Activated B cell treated with CpG ODN at 0.5 μM for 24 hours (primary cell): Measurements from ENCODE around the gene C22orf15. TPM values are rescaled to one million over a fixed set of nuclear protein-coding genes. Genes with fewer than 3 reads are reported as not detected.
"Not testable (repeated sequence)": the region's sequence is repeated elsewhere in the genome, so short reads cannot be mapped to it uniquely, and the experiment has no call there.

Experiments used
- ATAC-seq: fragments of 200-7000 bp; cut with Tn5 transposase; one replicate; pipeline ENCODE4 v1.10.0; 2021; ENCODE audit warnings: low read depth, mild to moderate bottlenecking, moderate library complexity
- CTCF ChIA-PET: fragments of 350-600 bp; sonication (Branson Sonifier 250); formaldehyde crosslinking; loops from one replicate; lab custom pipeline; 2021; ENCODE audit warnings: antibody characterized with exemption; lab: Charles Lee
- POLR2A ChIA-PET: fragments of 350-600 bp; sonication (Branson Sonifier 250); formaldehyde crosslinking; loops from one replicate; lab custom pipeline; 2021; ENCODE audit warnings: antibody characterized with exemption; lab: Charles Lee
- DNase-seq: peaks from one replicate; pipeline ENCODE4 v3.0.0; 2022
- H3K27ac Mint-ChIP-seq: one replicate; pipeline ENCODE4 v1.8.0; 2020; ENCODE audit warnings: mixed read lengths
- H3K27me3 Mint-ChIP-seq: one replicate; pipeline ENCODE4 v1.8.0; 2021; ENCODE audit warnings: mixed read lengths
- H3K36me3 Mint-ChIP-seq: one replicate; pipeline ENCODE4 v1.8.0; 2021; ENCODE audit warnings: low read depth, mixed read lengths
- H3K4me1 Mint-ChIP-seq: one replicate; pipeline ENCODE4 v1.8.0; 2021; ENCODE audit warnings: mixed read lengths
- H3K4me3 Mint-ChIP-seq: one replicate; pipeline ENCODE4 v1.8.0; 2020; ENCODE audit warnings: mild to moderate bottlenecking, mixed read lengths
- H3K9me3 Mint-ChIP-seq: one replicate; pipeline ENCODE4 v1.8.0; 2020; ENCODE audit warnings: mixed read lengths
- CTCF ChIP-seq: fragments of 200-600 bp; IDR thresholded peaks from one replicate; pipeline ENCODE4 v1.8.0; 2022; ENCODE audit warnings: antibody characterized with exemption, mild to moderate bottlenecking
- intact Hi-C: fragments of 100-400 bp; cut with micrococcal nuclease; formaldehyde crosslinking; loops from one replicate; pipeline ENCODE4 v1.15.1; 2024
- total RNA-seq: library from RNA; stranded (reverse); gene quantifications from 2 replicates; pipeline ENCODE4 v1.2.3, GENCODE V29; 2022

C22orf15 gene
- total RNA-seq, 1 donor from 2014 or later = 0.31 TPM

GRCh38 chr22:23722724-23723123 lies 40.1 kb upstream of the C22orf15 start:
- TF ChIP-seq CTCF = no peak
- no peak overlapping the region for H3K4me3 Mint-ChIP-seq
- ATAC-seq (no peak), DNase-seq (no peak)
- intact Hi-C loops = no loop called here
- H3K27ac Mint-ChIP-seq = no peak overlapping the region
- H3K9me3 Mint-ChIP-seq = no peaks in the 10 kb centered on the region
- peaks cover 5% of the 10 kb centered on the region for H3K27me3 Mint-ChIP-seq
- no peaks in the 10 kb centered on the region for H3K36me3 Mint-ChIP-seq
- no peaks in the 10 kb centered on the region for H3K4me1 Mint-ChIP-seq
- ChIA-PET POLR2A (no interaction called here), CTCF (no interaction called here)

DNA sequence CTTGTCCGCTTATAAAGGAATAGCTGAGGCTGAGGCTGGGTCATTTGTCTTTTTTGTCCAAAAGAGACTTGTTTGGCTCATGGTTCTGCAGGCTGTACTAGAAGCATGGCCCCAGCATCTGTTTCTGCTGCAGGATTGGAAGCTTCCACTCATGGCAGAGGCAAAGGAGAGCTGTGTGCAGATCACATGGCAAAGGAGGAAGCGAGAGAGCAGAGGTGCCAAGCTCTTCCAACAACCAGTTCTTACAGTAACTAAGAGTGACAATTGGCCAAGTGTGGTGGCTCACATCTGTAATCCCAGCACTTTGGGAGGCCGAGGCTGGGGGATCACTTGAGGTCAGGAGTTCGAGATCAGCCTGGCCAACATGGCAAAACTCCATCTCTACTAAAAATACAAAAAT lies 34.7 kb upstream of the C22orf15 start:
- POLR2A ChIA-PET, intact Hi-C loops, DNase-seq, H3K27ac Mint-ChIP-seq, H3K4me3 Mint-ChIP-seq, ATAC-seq, H3K4me1 Mint-ChIP-seq, H3K9me3 Mint-ChIP-seq, CTCF ChIA-PET, H3K36me3 Mint-ChIP-seq, H3K27me3 Mint-ChIP-seq: not testable (repeated sequence)

DNA sequence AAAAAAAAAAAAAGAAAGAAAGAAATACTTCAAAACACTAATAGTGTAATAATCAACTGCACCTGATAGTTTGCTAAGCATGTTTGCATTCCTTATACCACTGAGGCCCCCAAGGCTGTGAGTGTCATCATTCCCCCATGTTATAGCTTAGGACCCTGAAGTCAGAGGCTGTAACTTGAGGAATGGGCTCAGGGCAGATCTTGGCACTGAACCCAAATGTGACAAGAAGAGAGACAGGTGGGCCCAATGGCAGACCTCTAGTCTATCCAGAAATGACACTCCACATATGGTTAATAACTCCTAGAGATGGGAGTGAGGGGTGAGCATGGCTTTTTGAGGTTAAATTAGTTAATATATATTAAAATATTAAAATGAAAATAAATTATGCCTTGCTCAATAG lies 25.1 kb upstream of the C22orf15 start:
- no peaks in the 10 kb centered on the region for H3K27me3 Mint-ChIP-seq
- H3K9me3 Mint-ChIP-seq = no peaks in the 10 kb centered on the region
- H3K4me3 Mint-ChIP-seq = no peak overlapping the region
- no peaks in the 10 kb centered on the region for H3K4me1 Mint-ChIP-seq
- H3K36me3 Mint-ChIP-seq = no peaks in the 10 kb centered on the region
- ATAC-seq (no peak), DNase-seq (no peak)
- no peak overlapping the region for H3K27ac Mint-ChIP-seq
- intact Hi-C loops = no loop called here
- POLR2A ChIA-PET = interaction anchor here (0.7 to 3.0 kb wide), 2 partner anchors 14 to 637 kb away, joined by 9 to 11 read pairs; partner anchors contain the start of gene ZNF70
- CTCF ChIA-PET = interaction anchor here (3.5 kb wide), 1 partner anchor 111 kb away, joined by 18 read pairs; no protein-coding TSS in a partner anchor
- TF ChIP-seq CTCF = no peak

- ChIA-PET CTCF (no interaction called here), POLR2A (no interaction called here)
- peaks cover 22% of the 10 kb centered on the region for H3K36me3 Mint-ChIP-seq
- peaks cover 7% of the 10 kb centered on the region for H3K4me1 Mint-ChIP-seq
- no peaks in the 10 kb centered on the region for H3K27me3 Mint-ChIP-seq
- intact Hi-C loops = no loop called here
- H3K4me3 Mint-ChIP-seq = no peak overlapping the region
- DNase-seq (no peak), ATAC-seq (no peak)
- H3K27ac Mint-ChIP-seq = no peak overlapping the region
- no peak for TF ChIP-seq CTCF
- H3K9me3 Mint-ChIP-seq = peaks cover 4% of the 10 kb centered on the region
Observed at GRCh38 chr22:23742505-23743264, 20.1 kb upstream of the C22orf15 start.

DNA sequence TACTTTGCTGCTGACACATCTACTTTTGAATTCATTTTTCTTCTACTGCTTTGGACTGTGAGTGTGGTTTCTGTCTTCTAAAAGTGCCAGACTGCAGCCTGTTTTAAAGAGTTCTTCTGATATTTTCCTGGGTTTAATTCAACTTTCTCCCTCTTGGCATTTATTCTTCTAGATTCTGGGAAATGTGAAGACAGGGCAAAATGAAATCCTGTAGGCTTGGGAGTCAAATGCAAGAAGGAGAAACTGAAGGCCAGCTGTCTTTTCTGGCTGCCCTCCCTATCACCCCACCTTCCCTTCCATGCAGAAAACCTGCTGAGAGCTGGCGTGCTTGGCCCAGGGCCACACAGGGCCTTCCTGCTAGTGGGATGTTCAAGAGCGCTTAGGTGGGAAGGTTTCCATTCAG lies 19.5 kb upstream of the C22orf15 start:
- Mint-ChIP-seq H3K27ac (no peak overlapping the region), H3K4me3 (no peak overlapping the region)
- POLR2A ChIA-PET = no interaction called here

More for the DNA sequence above, 19.5 kb upstream of the C22orf15 start:
- TF ChIP-seq CTCF = no peak
- Mint-ChIP-seq H3K36me3 (peaks cover 22% of the 10 kb centered on the region), H3K4me1 (peaks cover 7% of the 10 kb centered on the region), H3K27me3 (no peaks in the 10 kb centered on the region), H3K9me3 (peaks cover 4% of the 10 kb centered on the region)
- intact Hi-C loops = no loop called here
- CTCF ChIA-PET = no interaction called here
- DNase-seq = no peak
- ATAC-seq = no peak
